NOMO-1 (cell line): ENCODE measurements around the gene PRSS58.

ENCODE experiments used
- DNase-seq, 2 experiments: peaks; one replicate each; lab custom pipeline; 2025; ENCODE audit not compliant: unreplicated experiment in 2 of 2; lab: John Stamatoyannopoulos, UW

Gene PRSS58, protein sequence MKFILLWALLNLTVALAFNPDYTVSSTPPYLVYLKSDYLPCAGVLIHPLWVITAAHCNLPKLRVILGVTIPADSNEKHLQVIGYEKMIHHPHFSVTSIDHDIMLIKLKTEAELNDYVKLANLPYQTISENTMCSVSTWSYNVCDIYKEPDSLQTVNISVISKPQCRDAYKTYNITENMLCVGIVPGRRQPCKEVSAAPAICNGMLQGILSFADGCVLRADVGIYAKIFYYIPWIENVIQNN

DNA sequence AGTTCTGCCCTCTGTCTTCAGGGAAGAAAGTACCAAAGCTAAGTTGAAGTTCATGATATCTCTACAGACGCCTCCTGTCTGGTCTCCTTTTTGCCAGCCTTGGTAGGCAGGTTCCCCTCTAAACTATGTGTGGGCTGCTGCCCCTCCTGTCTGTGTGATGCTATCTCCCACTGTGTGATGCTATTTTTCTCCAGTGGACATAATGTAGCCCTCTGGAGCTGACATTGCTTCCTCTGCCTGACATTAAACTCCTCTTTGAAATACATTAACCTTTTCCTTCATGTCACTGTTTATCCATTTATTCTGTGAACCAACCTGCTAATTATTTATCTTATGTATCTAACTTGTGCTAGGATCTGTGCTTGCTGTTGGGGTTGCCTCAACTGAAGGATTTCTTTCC, at the start of gene PRSS58:
Gene PRSS58, minus strand, starts transcription at position 101 of the 400 bp plus-strand sequence. CDS start 351 bp downstream, outside the sequence.
- DNase-seq: no peak

DNA sequence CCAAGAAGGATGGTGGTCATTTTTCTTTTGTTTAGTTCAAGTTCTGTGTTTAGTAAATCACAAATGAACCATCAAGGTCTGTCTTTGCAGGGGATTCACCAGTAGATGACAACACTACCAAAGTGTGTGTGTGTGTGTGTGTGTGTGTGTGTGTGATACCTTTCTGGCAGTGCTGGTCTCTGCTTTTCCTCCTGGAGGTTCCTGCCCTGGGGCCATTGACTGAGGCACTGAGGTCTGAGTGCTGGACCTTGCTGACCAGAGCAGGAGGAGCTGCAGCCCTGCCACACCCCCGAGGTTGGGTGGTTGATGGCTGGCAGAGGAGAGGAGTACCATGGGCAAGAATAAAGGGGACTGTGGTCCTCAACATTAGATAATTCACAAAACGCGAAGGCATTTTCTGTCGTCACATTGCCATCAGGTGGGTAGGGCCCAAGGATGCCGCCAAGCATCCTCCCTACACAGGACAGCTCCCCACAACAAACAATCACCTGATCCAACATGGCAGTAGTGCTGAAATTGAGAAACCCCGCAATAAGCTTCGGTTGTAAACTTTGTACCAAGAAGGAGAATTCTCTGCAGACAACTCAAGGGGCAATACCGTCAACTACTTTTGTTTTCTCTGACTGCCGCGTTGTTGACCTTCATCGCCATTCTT, 49.5 kb upstream of the PRSS58 start:
- no peak for DNase-seq

DNA sequence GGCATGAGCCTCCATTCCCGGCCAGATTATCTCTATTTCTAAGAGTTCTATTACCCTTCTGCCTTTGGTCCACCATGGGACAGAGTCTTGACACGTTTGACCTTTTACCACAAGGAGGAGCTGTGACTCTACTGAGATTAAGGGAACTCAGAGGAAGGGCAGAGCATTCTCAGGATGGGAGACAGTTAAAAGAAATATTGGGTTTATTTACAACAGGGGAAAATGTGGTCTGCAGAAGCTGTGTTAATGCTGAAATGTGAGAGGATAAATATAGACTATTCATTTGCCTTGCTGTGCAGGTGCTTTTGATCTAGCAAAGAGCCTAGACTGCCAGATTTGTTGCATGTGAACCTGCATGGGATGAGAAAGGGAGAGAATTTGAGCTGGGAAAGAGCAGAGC, 45.8 kb upstream of the PRSS58 start:
- DNase-seq: no peak

DNA sequence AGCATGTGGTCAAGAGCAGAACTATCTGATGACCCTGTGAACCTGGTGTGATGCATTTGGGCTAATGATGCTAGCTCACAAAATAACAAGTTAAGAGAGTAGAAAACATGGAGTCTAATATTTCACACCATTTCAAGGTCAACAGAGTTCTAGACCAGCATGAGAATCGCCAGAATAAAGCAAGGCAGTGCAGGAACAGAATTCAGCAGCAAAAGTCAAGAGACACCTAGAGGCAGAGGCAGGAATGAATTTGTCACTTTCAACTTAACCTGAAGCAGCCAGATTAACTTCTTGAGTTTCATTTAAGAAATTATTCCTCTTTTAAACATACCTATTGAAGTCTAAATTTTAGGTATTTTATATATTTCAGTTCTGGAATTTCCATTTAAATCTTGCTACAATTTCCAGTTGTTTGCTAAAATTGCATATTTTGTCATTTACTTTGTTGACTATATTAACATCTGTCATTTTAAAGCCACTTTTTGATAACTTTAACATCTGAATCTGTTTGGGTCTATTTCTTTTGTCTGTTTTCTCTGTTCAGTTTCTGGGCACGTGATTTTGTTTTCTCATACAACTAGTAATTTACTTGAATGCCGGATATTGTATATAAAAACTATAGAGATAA, 44.2 kb upstream of the PRSS58 start:
- DNase-seq: no peak

DNA sequence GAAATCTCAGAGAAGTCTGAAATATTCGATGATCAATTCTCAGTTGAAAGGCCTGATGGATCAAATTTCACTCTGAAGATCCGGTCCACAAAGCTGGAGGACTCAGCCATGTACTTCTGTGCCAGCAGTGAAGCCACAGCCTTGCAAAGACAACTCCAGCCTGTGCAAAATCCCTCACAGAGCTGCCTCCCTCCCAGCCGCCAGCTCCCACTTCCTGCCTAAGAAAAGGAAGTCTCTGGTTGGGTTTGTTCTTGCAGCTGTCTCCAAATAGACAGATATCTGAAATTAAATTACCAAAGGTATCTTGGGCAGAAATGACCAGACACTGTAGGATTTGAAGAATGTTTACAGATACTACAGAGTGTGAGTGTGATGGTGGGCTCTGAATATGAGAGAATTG, 43.4 kb upstream of the PRSS58 start:
- no peak for DNase-seq

GRCh38 chr7:142300689-142301088, 42.8 kb upstream of the PRSS58 start:
- DNase-seq: no peak

DNA sequence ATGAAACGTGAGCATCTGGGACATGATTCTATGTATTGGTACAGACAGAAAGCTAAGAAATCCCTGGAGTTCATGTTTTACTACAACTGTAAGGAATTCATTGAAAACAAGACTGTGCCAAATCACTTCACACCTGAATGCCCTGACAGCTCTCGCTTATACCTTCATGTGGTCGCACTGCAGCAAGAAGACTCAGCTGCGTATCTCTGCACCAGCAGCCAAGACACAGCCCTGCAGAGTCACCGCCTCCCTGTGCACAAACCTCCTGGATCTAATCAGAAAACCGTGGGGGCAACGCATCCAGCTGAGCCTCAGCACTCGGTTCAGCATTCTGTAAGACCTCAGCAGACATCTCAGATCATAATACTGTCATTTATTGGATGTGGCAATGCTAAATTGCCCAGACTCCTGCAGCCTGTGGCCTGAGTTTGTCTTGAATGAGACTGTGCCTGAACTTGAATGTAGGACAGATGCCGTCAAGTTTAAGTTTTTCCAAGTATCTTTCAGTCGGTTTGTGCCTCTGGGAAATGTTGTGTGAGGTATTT, 41.5 kb upstream of the PRSS58 start:
- no peak for DNase-seq

GRCh38 chr7:142298627-142299026, 40.8 kb upstream of the PRSS58 start:
- DNase-seq: no peak

DNA sequence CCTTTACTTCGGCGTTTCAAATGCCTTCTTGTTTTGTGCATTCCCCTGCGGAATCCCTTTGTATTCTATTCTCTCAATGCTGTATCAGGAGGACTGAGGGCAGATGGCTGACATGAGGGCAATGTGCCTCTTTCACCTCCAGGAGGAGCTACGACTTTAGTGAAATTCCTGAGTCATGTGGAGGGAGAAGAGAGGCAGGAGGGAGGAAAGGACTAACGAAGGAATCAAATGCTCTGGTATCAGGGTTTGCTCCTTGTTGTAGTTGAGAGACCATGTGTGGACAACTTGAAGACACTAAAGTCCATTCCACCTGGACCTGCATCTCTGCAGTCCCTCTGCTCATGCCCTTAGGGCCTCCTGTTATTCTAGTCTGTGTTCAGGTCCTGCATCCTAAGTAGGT, 40.2 kb upstream of the PRSS58 start:
- no peak for DNase-seq

GRCh38 chr7:142280263-142280662, 22.4 kb upstream of the PRSS58 start:
- no peak for DNase-seq

GRCh38 chr7:142279601-142280000, 21.7 kb upstream of the PRSS58 start:
- DNase-seq: no peak

- no peak for DNase-seq
These were observed 17.2 kb upstream of the PRSS58 start for GRCh38 chr7:142275028-142275427.

DNA sequence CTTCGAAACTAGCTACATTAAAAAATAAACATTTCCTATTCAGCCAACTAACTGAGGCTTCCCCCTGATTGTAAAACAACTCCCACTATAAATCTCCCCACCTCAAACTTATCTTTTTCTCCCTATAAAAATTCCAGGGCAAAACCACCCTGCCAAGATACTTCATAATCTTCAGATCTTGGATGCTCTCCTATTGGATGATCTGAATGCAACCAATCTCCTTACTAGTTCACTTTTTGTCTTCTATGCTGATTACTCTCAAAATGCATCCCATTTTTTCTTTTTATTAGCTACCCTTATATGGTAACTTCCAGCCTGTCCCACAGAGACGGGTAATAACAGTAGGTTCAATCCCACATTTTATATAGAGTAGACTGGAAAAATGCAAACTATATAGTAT, 15.0 kb upstream of the PRSS58 start:
- DNase-seq: no peak

DNA sequence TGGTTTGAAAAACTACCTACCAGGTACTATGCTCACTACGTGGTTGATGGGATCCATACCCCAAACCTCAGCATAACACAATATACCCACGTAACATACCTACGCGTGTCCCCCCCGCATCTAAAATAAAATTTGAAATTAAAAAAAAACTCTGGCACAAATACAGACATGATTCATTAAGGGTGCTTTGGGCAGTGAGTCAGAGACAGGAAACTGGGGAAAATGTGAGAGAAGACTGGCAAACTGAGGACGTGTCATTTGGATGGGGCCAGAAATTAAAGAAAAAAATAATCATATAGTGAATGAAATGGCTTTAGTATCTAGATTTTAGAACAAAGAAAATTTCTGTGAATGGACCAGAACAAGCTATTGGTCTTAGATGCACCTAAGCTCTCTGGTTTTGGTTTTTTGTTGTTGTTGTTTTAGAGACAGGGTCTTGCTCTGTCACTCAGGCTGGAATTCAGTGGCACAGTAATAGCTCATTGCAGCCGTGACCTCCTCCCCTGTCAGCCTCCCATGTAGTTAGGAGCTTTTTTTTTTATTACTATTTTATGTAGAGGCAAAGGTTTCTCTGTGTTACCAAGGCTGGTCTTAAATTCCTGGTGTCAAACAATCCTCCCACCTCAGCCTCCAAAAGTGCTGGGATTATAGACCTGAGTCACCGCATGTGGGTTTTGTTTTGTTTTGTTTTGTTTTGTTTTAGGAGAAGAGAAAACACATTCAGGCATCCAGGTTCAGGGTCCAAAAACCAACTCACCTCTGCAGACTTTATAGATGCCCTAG, 5.9 kb upstream of the PRSS58 start:
- no peak for DNase-seq

- no peak for DNase-seq
These were observed 7.2 kb downstream of the PRSS58 start for GRCh38 chr7:142250705-142251104.

- no peak for DNase-seq
These were observed 7.9 kb downstream of the PRSS58 start for GRCh38 chr7:142249918-142250317.

DNA sequence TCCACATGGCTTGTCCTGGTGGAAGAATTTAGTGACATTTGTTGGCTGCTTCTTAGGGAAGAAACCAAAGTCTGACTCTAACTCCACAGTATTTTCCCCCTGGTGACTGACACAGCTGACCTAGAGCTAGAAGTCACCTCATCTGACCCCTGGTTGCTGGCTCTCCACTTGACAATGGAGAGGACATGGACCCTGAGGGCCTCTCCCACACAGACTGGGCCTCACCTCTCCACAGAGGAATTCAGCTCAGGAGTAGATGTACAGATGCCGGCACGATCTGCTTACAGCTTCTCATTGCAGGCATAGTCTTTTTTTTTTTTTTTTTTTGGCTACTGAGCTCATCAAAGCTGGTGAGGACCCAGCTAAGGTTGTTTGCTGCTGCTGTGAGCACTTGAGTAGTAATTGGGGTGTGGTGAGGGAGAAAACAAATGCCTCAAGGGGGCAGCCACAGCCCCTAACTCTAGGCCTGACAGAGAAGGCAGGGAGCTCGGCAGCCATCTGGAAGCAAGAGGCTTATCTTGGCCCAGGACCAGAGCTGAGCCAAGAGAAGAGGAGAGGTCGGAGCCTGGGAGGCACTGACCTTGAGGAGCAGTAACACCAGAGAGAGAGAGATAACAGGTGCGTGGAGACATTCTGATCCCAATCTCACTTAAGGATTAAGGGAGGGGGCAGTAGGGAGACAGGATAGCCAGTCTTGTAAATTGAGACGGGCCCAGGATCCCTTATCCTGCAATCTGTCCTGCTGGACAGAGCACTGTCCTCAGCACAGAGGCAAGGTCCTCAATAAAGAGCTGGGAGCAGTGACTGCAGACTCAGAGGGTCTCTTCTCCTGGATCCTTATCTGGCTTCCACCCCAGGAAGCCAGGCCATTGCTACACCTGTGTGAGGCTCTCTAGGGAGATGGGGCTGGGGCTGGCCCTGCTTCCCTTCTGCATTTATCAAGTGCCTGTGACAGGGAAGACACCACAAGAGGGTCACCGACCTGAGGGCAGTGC, 9.4 kb downstream of the PRSS58 start:
- no peak for DNase-seq

GRCh38 chr7:142243823-142244222, 14.0 kb downstream of the PRSS58 start:
- no peak for DNase-seq

GRCh38 chr7:142240546-142240945, 17.3 kb downstream of the PRSS58 start:
- no peak for DNase-seq

DNA sequence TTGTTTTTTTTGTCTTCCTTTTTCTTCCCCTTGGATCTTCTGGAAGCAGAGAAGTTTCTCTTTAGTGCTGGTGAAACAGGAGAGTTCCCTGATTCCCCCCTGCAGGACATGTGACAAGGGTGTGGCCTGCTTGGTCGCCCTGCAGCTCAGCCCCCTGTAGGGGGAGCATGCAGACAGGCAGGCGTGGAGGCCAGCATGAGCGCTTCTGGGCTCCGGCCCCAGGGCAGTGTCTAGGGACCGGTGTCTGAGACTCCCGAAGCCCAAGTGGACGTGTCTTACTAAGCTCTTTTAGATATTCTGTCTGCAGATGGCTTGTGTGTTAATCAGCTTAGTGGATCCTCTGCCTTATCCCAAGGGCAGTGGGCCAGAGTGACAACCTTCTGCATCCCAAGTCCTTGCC, 26.1 kb downstream of the PRSS58 start:
- no peak for DNase-seq
